GM18907 (cell line): Measurements from ENCODE around the gene VGLL4.

ENCODE experiments used
- ATAC-seq: cut with Tn5 transposase; IDR thresholded peaks from one replicate; pipeline ENCODE4 v1.9.1; 2021; ENCODE audit warnings: mild to moderate bottlenecking, moderate library complexity; ENCODE audit not compliant: unreplicated experiment

The VGLL4 gene

GRCh38 chr3:11653298-11654055 lies 9.8 kb upstream of the VGLL4 start:
- no peak for ATAC-seq

GRCh38 chr3:11651900-11652299 lies 8.2 kb upstream of the VGLL4 start:
- no peak for ATAC-seq

DNA sequence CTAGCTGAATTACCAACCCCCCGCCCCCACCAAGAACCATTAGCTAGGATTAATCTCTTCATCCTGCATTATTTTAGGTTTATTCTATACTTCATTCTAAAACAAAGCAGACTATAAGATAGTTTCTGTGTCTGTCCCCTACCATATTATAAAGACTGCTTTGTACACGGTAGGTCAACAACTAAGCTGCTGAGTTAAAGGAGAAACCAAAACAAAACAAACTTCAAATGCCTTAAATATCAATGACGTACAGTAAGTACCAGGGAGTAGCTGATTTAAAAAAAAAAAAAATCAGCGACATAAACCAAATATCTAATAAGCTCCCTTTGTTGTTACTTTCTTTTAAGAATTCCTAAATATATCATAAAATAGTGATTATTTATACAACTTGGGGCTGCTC lies 7.8 kb upstream of the VGLL4 start:
- ATAC-seq: no peak

- ATAC-seq: no peak
These were observed 6.7 kb upstream of the VGLL4 start for GRCh38 chr3:11650391-11650790.

DNA sequence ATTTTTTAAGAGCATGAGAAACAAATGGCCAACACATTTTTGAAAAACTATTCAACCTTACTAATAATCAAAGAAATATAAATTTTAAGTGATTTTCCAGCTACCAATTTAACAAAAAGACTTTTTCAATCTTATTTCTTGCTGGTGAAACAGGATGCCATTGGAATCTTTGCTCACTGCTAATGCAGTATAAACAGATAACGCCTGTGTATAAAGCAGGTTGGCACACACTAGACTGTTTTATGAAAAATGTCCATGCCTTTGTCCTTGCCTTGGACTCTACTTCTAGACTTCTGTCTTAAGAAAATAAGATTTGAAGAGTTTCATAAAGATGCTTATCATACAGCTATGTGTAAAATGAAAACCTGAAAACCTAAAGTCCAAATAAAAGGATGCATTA lies 5.0 kb upstream of the VGLL4 start:
- ATAC-seq: no peak

DNA sequence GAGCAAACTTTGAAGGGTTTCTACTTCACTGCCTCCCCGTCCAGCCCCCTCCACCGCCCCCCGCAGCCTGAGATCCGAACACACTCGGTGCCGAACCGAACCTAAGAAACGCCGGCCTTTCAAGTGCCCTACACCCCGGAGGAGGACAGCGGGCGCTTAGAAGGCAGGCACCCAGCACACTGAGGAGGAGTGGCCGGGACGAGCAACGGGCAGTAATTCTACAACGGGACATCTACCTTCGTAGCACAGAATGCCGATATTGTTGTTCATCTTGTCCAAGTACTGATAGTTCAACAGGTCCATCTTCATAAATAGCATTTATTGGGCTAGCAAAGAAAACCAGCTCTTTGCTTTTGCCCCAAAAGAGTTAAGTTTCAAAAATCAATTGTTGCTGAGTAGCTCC lies 513 bp downstream of the VGLL4 start:
- ATAC-seq: no peak

- ATAC-seq: peak; percentile 81
These were observed 1.1 kb downstream of the VGLL4 start for GRCh38 chr3:11642431-11643191.

DNA sequence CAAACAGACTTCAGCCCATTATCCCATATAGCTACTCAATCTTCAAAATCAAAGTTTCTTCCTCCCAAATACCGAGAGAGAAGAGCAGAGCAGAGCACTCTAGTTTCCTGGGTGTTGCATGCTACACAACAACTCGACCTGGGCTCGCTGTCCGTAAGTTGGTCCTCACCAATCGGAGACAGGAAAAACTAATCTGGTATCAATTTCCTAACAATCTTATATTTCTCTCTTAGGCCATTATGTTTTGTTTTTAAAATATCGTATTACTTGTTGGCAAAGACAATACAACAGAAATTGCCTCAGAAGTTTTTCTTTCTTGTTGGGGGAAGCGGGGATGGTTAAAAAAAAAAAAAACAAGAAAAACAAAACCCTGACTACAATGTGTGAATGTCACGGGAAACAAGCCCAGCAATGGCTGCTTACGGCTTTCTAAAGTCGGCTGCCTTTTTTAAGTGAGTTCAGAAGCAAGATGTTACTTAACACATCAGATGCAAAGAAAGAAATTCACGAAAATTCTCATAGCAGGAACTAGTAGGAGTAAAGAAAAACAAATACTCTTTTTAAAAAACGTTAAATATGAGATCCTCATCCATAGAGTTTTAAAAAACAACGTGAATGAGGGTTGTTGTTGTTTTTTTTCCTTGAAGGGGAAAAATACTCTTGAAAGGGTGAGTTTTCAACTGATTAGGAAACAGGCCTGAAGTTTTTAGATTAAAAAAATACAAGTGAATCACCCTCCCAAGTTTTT lies 1.9 kb downstream of the VGLL4 start:
- no peak for ATAC-seq

DNA sequence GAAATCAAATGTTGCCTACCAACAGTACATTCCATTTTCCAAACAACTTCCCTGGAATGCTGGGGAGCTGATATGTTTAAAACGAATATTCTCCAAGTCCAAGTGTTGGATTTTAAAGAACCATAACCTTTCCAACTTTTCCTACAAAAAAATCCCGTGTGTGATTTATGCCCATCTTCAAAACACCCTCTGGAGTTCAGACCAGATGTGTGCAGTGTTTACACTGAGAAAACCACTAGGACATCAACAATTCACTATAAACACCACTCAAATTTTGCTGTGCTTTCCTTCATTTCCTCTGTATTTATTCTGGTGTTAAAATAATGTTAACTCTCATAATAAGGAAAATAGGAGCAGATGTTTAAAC lies 2.4 kb downstream of the VGLL4 start:
- ATAC-seq: no peak

- ATAC-seq: no peak
These were observed 3.6 kb downstream of the VGLL4 start for GRCh38 chr3:11640009-11640673.

DNA sequence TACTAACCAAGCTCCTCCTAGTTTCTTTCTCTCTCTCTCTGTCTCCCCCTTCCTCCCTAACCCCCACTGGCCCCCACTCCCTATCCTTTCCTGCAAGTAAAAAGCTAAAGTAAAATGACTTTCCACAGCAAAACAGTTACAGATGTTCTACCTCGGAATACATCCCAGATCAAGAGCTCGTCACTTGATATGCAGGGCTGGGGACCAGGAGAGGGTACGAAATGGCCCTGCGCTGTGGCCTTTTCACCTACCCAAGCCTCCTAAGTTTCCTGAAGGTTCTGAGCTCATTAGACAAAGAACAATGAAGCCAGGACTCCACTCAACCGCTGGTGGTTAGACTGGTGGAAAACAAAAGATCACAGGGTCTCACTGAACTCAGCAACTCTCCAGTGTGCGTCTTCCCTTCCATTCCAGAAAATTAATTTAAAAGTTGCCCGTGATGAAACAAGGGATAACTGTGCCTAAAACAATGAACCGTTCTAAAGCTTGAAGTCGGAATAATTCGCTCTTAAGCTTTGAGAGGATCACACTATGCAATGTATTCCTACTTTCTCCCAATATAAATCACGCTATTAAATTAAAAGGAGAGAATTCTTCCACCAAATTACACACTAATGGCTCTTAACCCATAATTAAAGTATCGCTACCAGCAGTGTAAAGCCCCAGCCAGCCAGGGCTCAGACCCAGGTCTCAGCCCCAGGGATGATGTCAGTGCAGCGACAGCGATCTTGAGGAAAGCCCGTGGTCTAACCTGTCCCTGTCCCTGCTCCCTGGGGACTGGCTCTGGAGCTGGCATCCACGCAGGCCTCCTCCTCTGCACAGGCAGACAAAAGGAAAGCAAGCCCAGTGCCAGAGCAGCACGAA lies 5.0 kb downstream of the VGLL4 start:
- no peak for ATAC-seq

DNA sequence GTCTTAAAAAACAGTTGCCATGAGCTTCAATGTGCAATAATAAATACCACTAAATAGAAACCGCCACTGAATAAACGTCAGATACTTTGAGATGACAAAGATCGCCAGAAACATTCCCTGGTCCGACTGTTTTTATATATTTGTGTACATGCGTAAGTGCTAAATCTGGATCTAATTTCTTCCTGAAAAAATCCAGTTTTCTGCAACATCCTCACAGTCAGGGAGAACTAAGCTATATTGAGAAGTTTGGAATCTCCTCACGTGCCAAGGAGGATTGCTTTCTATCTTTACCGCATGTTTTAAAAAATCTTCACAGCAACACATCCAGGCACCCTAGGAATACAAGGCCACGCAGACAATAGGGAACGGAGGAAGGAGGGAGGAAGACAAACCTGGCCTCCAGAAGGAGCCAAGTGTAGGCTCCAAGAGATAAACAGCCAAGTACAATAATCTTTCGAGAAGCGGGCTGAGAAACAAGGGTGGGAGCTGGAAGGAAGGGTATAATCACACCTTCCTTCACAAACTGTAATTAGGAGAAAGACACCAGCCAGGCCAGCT lies 5.7 kb downstream of the VGLL4 start:
- ATAC-seq: no peak

GRCh38 chr3:11636394-11636770 lies 7.3 kb downstream of the VGLL4 start:
- ATAC-seq: no peak

GRCh38 chr3:11635680-11636393 lies 7.9 kb downstream of the VGLL4 start:
- no peak for ATAC-seq

DNA sequence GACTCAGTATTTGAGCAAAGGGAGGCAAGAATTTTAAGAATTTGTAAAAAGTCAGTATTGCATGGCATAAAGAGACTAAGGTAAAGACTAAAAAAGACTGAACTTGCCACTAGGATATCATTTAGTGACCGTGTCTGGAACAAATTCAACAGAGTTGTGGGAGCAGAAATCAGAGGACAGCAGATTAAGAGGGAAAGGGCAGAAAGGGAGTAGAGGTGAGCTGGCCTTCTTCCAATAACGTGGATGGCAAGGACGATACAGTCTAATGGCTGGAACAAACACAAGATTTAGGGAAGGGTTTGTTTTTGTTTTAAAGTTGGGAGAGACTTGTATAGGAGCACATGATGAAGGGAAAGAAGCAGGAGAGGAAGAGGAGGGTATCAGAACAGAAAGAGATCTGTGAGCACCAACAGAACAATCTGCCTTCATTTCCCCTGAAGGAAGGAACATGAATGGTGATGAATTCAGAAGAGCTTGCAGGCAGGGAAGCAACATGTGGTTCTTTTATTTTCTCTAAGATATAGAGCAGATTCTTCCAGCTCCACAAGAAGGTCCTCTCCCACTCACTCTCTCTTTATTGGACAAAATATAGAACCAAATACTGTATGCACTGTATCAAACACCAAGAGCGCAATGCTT lies 8.6 kb downstream of the VGLL4 start:
- ATAC-seq: no peak

GRCh38 chr3:11634081-11634635 lies 9.6 kb downstream of the VGLL4 start:
- ATAC-seq: no peak

GRCh38 chr3:11632966-11633365 lies 10.7 kb downstream of the VGLL4 start:
- no peak for ATAC-seq

DNA sequence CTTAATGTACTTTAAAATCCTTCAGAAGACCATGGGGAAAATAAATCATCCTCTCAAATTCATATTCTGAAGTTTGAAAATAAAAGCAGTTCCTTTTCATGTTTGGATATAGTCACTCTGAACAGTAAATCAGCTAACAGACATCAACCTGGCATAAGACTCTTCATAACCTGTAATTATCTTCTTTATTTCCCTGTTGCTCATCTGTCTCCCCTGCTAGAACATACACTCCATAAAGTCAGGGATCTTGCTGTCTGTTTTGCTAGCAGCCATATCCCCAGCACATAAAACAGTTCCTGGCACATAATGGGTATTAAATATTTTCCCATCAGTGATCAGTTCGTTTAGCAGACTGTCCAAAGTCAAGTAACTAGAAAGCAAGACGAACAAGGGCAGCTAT lies 11.2 kb downstream of the VGLL4 start:
- no peak for ATAC-seq

GRCh38 chr3:11631820-11632219 lies 11.9 kb downstream of the VGLL4 start:
- ATAC-seq: no peak
